B cell (primary cell): ENCODE results near the gene RNF7. TPM values are rescaled to one million over a fixed set of nuclear protein-coding genes. Genes with fewer than 3 reads are reported as not detected.

Experiments used
- ATAC-seq: fragments of 200-7000 bp; cut with Tn5 transposase; one replicate; pipeline ENCODE4 v1.10.0; 2021; ENCODE audit warnings: low read depth, mild to moderate bottlenecking, moderate number of reproducible peaks, moderate library complexity
- CTCF ChIA-PET: fragments of 350-600 bp; sonication (Branson Sonifier 250); formaldehyde crosslinking; loops from one replicate; lab custom pipeline; 2021; ENCODE audit warnings: antibody characterized with exemption, inconsistent platforms; lab: Charles Lee
- POLR2A ChIA-PET: fragments of 350-600 bp; sonication (Branson Sonifier 250); formaldehyde crosslinking; loops from one replicate; lab custom pipeline; 2021; ENCODE audit warnings: antibody characterized with exemption; lab: Charles Lee
- DNase-seq: peaks from one replicate; pipeline ENCODE4 v3.0.0; 2013
- H2AFZ ChIP-seq: 2 replicates; pipeline ENCODE4 v1.6.1; 2012; ENCODE audit warnings: mild to moderate bottlenecking, low read depth, low read length; ENCODE audit not compliant: insufficient read depth, poor library complexity, severe bottlenecking
- H3K27ac ChIP-seq, 2 donors: 1 replicate in 1 of 2; 2 replicates in 1 of 2; pipeline ENCODE4 v1.5.1; 2012 to 2013; ENCODE audit warnings: low read length in 2 of 2, mild to moderate bottlenecking in 2 of 2, moderate library complexity in 1 of 2
- H3K27me3 ChIP-seq, 4 experiments: fragments of 200-600 bp in 1 of 4; sonication (generic) in 1 of 4; replicated peaks in 1 of 4; 1 replicate in 2 of 4; 2 replicates in 2 of 4; pipeline versions ENCODE4 v1.6.1 to v1.7.0; 2013 to 2016; ENCODE audit warnings: low read length in 3 of 4, mild to moderate bottlenecking in 2 of 4, mixed read lengths in 1 of 4, moderate library complexity in 1 of 4; ENCODE audit not compliant: insufficient read depth in 4 of 4, control insufficient read depth in 3 of 4; ENCODE audit errors: control extremely low read depth in 1 of 4
- H3K36me3 ChIP-seq, 2 experiments: replicated peaks in 1 of 2; 1 replicate in 1 of 2; 2 replicates in 1 of 2; pipeline versions ENCODE4 v1.6.1 to v1.7.1; 2013; ENCODE audit warnings: low read length in 1 of 2; ENCODE audit not compliant: insufficient read depth in 2 of 2, control insufficient read depth in 1 of 2; ENCODE audit errors: control extremely low read depth in 1 of 2, extremely low read depth in 1 of 2
- H3K4me1 ChIP-seq, 2 donors: fragments of 200-600 bp in 1 of 2; sonication (generic) in 1 of 2; 1 replicate in 1 of 2; 2 replicates in 1 of 2; pipeline versions ENCODE4 v1.5.1 to v1.6.1; 2013 to 2017; ENCODE audit warnings: low read length in 2 of 2; ENCODE audit not compliant: control insufficient read depth in 2 of 2, insufficient read depth in 2 of 2
- H3K4me2 ChIP-seq: replicated peaks from 2 replicates; pipeline ENCODE3; 2012; ENCODE audit warnings: mild to moderate bottlenecking, low read depth, low read length; ENCODE audit not compliant: poor library complexity, severe bottlenecking
- H3K4me3 ChIP-seq, 5 experiments: fragments of 200-600 bp in 1 of 5; sonication (generic) in 1 of 5; 1 replicate in 3 of 5; 2 replicates in 2 of 5; pipeline versions ENCODE4 v1.5.1 to v1.7.0; 2011 to 2016; ENCODE audit warnings: low read length in 4 of 5, mild to moderate bottlenecking in 4 of 5, low read depth in 2 of 5, control low read depth in 1 of 5, moderate library complexity in 1 of 5; ENCODE audit not compliant: insufficient read depth in 1 of 5; ENCODE audit errors: control extremely low read depth in 1 of 5, extremely low read depth in 1 of 5
- H3K79me2 ChIP-seq: fragments of 200-600 bp; sonication (generic); one replicate; pipeline ENCODE4 v1.6.0; 2016; ENCODE audit warnings: low read length; ENCODE audit not compliant: control insufficient read depth, insufficient read depth
- H3K9ac ChIP-seq: fragments of 200-600 bp; sonication (generic); 2 replicates; pipeline ENCODE4 v1.6.1; 2017; ENCODE audit warnings: mild to moderate bottlenecking, low read length, moderate library complexity
- H3K9me3 ChIP-seq, 3 donors: one replicate each; pipeline versions ENCODE4 v1.6.1 to v1.7.1; 2013; ENCODE audit warnings: low read length in 2 of 3; ENCODE audit not compliant: control insufficient read depth in 2 of 3, insufficient read depth in 1 of 3; ENCODE audit errors: control extremely low read depth in 1 of 3
- H4K20me1 ChIP-seq: 2 replicates; pipeline ENCODE4 v1.6.0; 2012; ENCODE audit warnings: mild to moderate bottlenecking, low read length; ENCODE audit not compliant: insufficient read depth, control insufficient read depth, poor library complexity, severe bottlenecking
- H3K27ac Mint-ChIP-seq: one replicate; pipeline ENCODE4 v1.8.0; 2021; ENCODE audit warnings: mixed read lengths
- H3K27me3 Mint-ChIP-seq: one replicate; pipeline ENCODE4 v1.8.0; 2021; ENCODE audit warnings: mixed read lengths
- H3K4me1 Mint-ChIP-seq: one replicate; pipeline ENCODE4 v1.8.0; 2021; ENCODE audit warnings: mixed read lengths
- H3K4me3 Mint-ChIP-seq: one replicate; pipeline ENCODE4 v1.8.0; 2021; ENCODE audit warnings: mixed read lengths
- H3K9me3 Mint-ChIP-seq: one replicate; pipeline ENCODE4 v1.8.0; 2022; ENCODE audit warnings: mixed read lengths; ENCODE audit not compliant: insufficient read depth
- CTCF ChIP-seq: fragments of 200-600 bp; IDR thresholded peaks from one replicate; pipeline ENCODE4 v1.8.0; 2022; ENCODE audit warnings: antibody characterized with exemption, mild to moderate bottlenecking
- EZH2 ChIP-seq: IDR thresholded peaks from 2 replicates; pipeline ENCODE4 v1.6.1; 2012; ENCODE audit warnings: borderline replicate concordance, low read depth, mild to moderate bottlenecking, moderate library complexity, low read length; ENCODE audit not compliant: insufficient read depth, poor library complexity, severe bottlenecking
- WGBS: methylation state at CpG from one replicate; pipeline ENCODE4 v1.1.5; 2013; ENCODE audit warnings: missing lambda C conversion rate; ENCODE audit not compliant: insufficient coverage; 5-methylcytosine and 5-hydroxymethylcytosine counted together
- intact Hi-C: fragments of 100-400 bp; cut with micrococcal nuclease; formaldehyde crosslinking; loops from one replicate; pipeline ENCODE4 v1.10.0; 2022
- polyA plus RNA-seq: library from polyadenylated mRNA; depleted of rRNA; stranded (reverse); fragments of >200 nt; gene quantifications from 2 replicates; pipeline ENCODE4 v1.2.3, GENCODE V29; 2012
- total RNA-seq, 2 donors: library from RNA; stranded (reverse); fragments of 120-200 nt in 1 of 2; gene quantifications; 1 replicate in 1 of 2; 2 replicates in 1 of 2; pipeline versions ENCODE4 v1.2.3 to v1.2.4, GENCODE V29; 2013 to 2022

Gene RNF7
- total and polyA plus RNA-seq, 2 donors (not counting 1 experiment from before 2014, with no cell fraction given) = 38.0 to 40.9 TPM

GRCh38 chr3:141709126-141709770 lies 28.9 kb upstream of the RNF7 start:
- 97% methylated on average over 3 of the region's 7 CpGs for WGBS
- POLR2A ChIA-PET = no interaction called here
- Mint-ChIP-seq H3K9me3 (no peaks in the 10 kb centered on the region), H3K4me3 (no peak overlapping the region), H3K27me3 (no peaks in the 10 kb centered on the region), H3K27ac (no peak overlapping the region), H3K4me1 (no peaks in the 10 kb centered on the region)
- DNase-seq = no peak
- Histone ChIP-seq H3K79me2 (no peaks in the 10 kb centered on the region), H3K9me3 (no peaks in the 10 kb centered on the region), H3K27ac (no peak overlapping the region), H3K4me3 (no peak overlapping the region), H3K4me2 (no peak overlapping the region), H3K4me1 (no peaks in the 10 kb centered on the region), H3K9ac (no peak overlapping the region), H3K36me3 (no peaks in the 10 kb centered on the region), H2AFZ (no peak overlapping the region), H4K20me1 (no peaks in the 10 kb centered on the region), H3K27me3 (no peaks in the 10 kb centered on the region)
- TF ChIP-seq EZH2 (no peak), CTCF (no peak)
- CTCF ChIA-PET = no interaction called here
- intact Hi-C loops = no loop called here
- ATAC-seq = no peak

DNA sequence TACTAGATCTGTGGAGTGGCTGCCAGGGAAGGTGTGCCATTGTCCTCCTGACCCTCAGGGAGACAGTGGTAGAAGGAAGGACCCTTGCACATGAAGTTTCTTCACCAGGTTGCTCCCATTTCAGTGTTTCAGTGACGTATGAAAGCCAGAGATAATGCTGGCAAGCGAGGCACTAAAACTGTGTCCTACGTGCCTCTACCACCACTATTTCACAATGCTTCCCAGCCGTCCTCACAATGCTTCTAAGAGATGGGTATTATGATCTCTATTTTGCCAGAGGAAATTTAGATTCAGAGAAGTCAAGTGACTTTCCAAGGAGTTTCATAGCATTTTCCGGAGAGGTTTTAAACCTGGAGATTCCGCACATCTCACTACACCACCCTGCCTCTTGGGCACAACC lies 28.0 kb upstream of the RNF7 start:
- no peak overlapping the region for H2AFZ ChIP-seq
- TF ChIP-seq EZH2 (no peak), CTCF (no peak)
- H3K9ac ChIP-seq = no peak overlapping the region
- H3K4me1 ChIP-seq = no peaks in the 10 kb centered on the region
- no peaks in the 10 kb centered on the region for H3K36me3 ChIP-seq
- no peaks in the 10 kb centered on the region for H3K27me3 Mint-ChIP-seq
- CTCF ChIA-PET = no interaction called here
- POLR2A ChIA-PET = no interaction called here
- ATAC-seq = no peak
- no peaks in the 10 kb centered on the region for H3K4me1 Mint-ChIP-seq
- H4K20me1 ChIP-seq = no peaks in the 10 kb centered on the region
- no peaks in the 10 kb centered on the region for H3K9me3 Mint-ChIP-seq
- H3K4me3 ChIP-seq = no peak overlapping the region
- H3K27me3 ChIP-seq = no peaks in the 10 kb centered on the region
- WGBS = 100% methylated on average over 1 of the region's 6 CpGs
- intact Hi-C loops = no loop called here
- no peaks in the 10 kb centered on the region for H3K9me3 ChIP-seq
- H3K4me2 ChIP-seq = no peak overlapping the region
- H3K27ac ChIP-seq = no peak overlapping the region
- no peak overlapping the region for H3K27ac Mint-ChIP-seq
- no peak for DNase-seq
- H3K79me2 ChIP-seq = no peaks in the 10 kb centered on the region
- H3K4me3 Mint-ChIP-seq = no peak overlapping the region
